Neutrophil (primary cell): ENCODE results near the gene DNAI1.

Experiments used
- H3K27ac ChIP-seq: fragments of 200-600 bp; sonication (generic); 2 replicates; pipeline ENCODE4 v1.5.1; 2016; ENCODE audit warnings: mild to moderate bottlenecking, moderate library complexity
- H3K27me3 ChIP-seq: fragments of 200-600 bp; sonication (generic); 2 replicates; pipeline ENCODE4 v1.6.0; 2016; ENCODE audit warnings: mild to moderate bottlenecking
- H3K36me3 ChIP-seq: fragments of 200-600 bp; sonication (generic); 2 replicates; pipeline ENCODE4 v1.5.1; 2017
- H3K4me1 ChIP-seq, 2 experiments: fragments of 200-600 bp in 1 of 2; sonication (generic) in 1 of 2; 1 replicate in 1 of 2; 2 replicates in 1 of 2; pipeline versions ENCODE4 v1.5.1 to v1.6.1; 2013 to 2016; ENCODE audit warnings: low read depth in 1 of 2, low read length in 1 of 2, mild to moderate bottlenecking in 1 of 2, moderate library complexity in 1 of 2; ENCODE audit not compliant: control insufficient read depth in 1 of 2, insufficient read depth in 1 of 2
- H3K4me3 ChIP-seq, 2 experiments: fragments of 200-600 bp in 1 of 2; sonication (generic) in 1 of 2; 1 replicate in 1 of 2; 2 replicates in 1 of 2; pipeline ENCODE4 v1.5.1; 2013 to 2016; ENCODE audit warnings: low read depth in 1 of 2, low read length in 1 of 2, mild to moderate bottlenecking in 1 of 2, moderate library complexity in 1 of 2
- H3K9me3 ChIP-seq: fragments of 200-600 bp; sonication (generic); 2 replicates; pipeline ENCODE4 v1.5.1; 2016
- TF ChIP-seq, protein P1 (sequence below): fragments of 200-600 bp; sonication (generic); IDR thresholded peaks from 2 replicates; pipeline ENCODE4 v1.5.1; 2016; ENCODE audit warnings: antibody characterized with exemption

Gene DNAI1

DNA sequence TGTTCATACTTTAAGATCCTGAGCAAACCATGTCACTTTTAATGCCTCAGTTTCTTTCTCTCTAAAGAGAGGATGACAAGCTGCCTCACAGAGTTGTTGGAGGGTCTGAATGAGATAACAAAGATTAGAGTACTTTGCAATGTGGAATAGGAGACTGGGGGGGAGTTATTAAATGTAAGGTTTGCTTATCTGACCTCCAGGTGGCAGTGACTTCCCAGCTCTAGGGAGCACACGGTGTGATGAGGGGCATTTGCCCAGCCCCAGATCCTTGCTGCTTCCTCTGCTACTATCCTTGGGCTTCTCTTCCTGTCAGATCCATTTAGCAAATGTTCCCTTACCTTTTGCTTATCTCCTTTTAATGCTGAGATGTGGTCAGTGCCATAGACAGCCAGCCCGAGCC lies 33.4 kb downstream of the DNAI1 start:
- no peak overlapping the region for H3K4me3 ChIP-seq
- peaks cover 66% of the 10 kb centered on the region for H3K27me3 ChIP-seq
- no peaks in the 10 kb centered on the region for H3K9me3 ChIP-seq
- no peaks in the 10 kb centered on the region for H3K4me1 ChIP-seq
- no peaks in the 10 kb centered on the region for H3K36me3 ChIP-seq
- H3K27ac ChIP-seq = no peak overlapping the region
- TF ChIP-seq, protein P1, sequence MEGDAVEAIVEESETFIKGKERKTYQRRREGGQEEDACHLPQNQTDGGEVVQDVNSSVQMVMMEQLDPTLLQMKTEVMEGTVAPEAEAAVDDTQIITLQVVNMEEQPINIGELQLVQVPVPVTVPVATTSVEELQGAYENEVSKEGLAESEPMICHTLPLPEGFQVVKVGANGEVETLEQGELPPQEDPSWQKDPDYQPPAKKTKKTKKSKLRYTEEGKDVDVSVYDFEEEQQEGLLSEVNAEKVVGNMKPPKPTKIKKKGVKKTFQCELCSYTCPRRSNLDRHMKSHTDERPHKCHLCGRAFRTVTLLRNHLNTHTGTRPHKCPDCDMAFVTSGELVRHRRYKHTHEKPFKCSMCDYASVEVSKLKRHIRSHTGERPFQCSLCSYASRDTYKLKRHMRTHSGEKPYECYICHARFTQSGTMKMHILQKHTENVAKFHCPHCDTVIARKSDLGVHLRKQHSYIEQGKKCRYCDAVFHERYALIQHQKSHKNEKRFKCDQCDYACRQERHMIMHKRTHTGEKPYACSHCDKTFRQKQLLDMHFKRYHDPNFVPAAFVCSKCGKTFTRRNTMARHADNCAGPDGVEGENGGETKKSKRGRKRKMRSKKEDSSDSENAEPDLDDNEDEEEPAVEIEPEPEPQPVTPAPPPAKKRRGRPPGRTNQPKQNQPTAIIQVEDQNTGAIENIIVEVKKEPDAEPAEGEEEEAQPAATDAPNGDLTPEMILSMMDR = no peak

DNA sequence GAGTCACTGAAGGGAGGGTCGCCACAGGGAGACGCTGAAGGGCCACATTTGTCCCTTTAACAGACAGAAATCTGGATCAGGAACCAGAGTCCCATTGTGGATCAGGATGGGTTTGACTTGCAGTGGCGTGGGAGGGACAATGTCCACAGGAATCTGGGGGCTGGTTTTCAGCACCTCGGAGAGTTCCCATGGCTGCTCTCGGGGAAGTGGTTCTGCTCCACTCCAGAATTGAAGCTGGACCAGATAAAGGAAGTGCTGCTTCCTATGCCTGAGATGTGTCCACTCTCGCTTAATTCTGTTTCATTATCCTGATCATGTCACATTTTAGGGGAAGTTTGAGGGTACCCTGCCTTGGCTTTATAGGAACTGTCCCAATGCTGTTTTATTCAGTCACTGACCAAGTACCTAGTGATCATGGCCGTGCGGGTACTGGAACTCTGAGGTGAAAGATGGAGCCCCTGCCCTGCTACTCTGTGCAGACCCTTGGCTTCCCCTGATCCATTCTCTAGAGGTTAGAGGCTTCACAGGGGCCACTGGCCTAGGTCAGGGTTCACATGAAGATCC lies 35.4 kb downstream of the DNAI1 start:
- H3K4me3 ChIP-seq = no peak overlapping the region
- TF ChIP-seq, protein P1 = no peak
- H3K27ac ChIP-seq = no peak overlapping the region
- no peaks in the 10 kb centered on the region for H3K9me3 ChIP-seq
- no peaks in the 10 kb centered on the region for H3K36me3 ChIP-seq
- no peaks in the 10 kb centered on the region for H3K4me1 ChIP-seq
- H3K27me3 ChIP-seq = peaks cover 66% of the 10 kb centered on the region

DNA sequence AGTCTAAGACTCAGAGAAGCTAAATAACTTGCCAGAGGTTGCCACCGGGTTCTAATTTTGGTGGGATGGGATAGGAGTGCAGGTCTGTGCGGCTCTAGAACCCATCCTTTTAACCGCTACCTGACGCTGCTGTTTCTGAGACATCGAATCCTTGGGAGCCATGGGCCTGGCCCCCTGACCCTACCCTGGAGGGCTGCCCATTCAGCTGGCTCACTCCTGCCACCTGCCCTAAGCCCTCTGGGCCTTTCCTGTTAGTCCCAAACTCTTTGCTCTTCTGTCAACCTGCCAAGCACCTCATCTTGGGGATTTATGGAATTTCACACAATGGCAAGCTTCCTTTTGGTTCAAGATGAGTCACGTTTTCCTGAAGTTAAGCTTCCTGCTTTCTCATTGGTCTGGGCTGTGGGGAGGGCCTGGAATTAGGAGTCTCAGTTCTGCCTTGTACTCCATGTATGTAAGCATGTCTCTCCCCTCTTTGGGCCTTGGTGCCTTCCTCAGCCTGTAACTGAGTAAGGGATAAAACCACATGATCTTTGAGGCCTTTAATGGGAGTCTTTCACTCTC lies 37.6 kb downstream of the DNAI1 start:
- Histone ChIP-seq H3K36me3 (no peaks in the 10 kb centered on the region), H3K9me3 (no peaks in the 10 kb centered on the region), H3K27me3 (peaks cover 49% of the 10 kb centered on the region), H3K27ac (no peak overlapping the region), H3K4me3 (no peak overlapping the region), H3K4me1 (no peaks in the 10 kb centered on the region)
- TF ChIP-seq, protein P1 = no peak

DNA sequence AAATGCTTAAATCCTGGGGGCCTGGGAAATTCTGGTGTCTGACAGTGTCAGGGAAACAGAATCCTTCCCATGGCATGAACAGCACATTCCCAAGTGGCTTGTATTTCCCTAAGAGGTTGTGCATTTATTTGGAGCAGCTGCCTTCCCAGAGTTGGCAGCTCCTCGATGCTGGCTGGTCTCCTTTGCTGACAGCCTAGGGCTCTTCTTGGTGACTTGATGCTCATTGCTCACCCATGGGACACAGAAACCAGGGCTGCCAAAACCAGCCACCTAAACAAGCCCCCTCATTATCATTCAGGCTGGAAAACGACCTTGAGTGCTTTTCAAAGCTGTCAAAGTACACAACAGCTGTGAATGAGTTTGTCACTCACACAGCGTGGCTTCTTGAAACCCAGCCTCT lies 39.9 kb downstream of the DNAI1 start:
- no peaks in the 10 kb centered on the region for H3K4me1 ChIP-seq
- TF ChIP-seq, protein P1 = no peak
- H3K4me3 ChIP-seq = no peak overlapping the region
- no peaks in the 10 kb centered on the region for H3K36me3 ChIP-seq
- peaks cover 57% of the 10 kb centered on the region for H3K27me3 ChIP-seq
- H3K27ac ChIP-seq = no peak overlapping the region
- no peaks in the 10 kb centered on the region for H3K9me3 ChIP-seq

DNA sequence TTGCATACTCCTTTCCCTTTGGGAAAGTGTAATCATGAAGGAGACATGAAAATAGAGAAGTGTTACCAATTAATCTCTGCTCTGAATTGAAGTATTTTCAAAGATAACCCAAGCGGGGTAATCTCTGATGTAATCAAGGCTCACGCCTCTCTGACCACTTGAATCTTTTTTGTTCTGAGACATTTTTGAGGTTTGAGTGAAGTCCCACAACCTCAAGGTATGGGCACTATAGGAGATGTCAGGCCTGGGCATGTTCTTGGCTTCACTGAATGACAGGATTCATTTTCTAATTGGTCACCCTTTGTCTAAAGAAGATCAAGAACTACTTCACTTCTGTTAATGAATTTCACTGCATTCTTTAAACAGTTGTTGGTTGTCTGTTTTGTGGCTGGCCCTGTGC lies 40.5 kb downstream of the DNAI1 start:
- Histone ChIP-seq H3K27me3 (peaks cover 62% of the 10 kb centered on the region), H3K9me3 (no peaks in the 10 kb centered on the region), H3K27ac (no peak overlapping the region), H3K36me3 (no peaks in the 10 kb centered on the region), H3K4me1 (no peaks in the 10 kb centered on the region), H3K4me3 (no peak overlapping the region)
- TF ChIP-seq, protein P1 = no peak
